Cerebellar cortex (tissue), 1 donor: ENCODE measurements around the gene GJA4.

Experiments used
- DNase-seq: peaks from one replicate; pipeline ENCODE4 v3.0.0-alpha.2; 2015; ENCODE audit warnings: low spot score

Gene GJA4

DNA sequence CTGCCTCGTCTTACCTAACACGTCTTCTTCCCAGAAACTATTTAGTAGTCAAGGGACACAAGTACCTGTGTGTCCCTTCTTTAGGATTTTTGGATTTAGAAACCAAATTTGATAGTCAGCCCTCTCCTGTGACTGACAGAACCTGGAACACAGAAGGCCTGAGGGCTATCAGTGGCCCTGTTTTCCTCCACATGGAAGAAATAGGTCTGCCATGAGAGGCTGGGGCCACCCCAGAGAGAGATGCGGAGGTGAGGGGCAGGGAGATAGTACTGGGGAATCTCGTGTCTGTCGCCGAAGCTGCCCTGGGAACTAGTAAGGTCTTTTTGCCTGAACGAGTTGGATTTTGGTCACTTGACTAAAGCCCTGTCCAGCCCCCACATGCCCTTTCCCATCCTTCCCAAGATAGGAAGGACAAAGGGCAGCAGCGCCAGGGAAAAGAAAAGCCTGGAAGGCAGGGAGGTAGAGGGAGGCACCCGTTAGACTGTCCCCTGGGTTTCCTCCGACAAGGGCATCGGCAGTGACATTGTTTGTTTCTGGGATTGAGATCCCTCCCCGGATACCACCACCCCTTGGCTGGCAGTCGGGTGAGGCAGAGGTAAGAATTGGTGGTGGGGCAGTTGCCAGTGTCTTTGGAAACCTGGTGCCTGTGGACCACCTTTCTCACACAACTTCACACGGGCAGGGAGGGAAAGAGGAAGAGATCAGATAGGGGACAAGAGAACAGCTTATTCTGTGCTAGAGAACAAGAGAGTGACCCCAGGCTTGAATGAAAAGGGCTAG, 46.9 kb downstream of the GJA4 start:
- no peak for DNase-seq

DNA sequence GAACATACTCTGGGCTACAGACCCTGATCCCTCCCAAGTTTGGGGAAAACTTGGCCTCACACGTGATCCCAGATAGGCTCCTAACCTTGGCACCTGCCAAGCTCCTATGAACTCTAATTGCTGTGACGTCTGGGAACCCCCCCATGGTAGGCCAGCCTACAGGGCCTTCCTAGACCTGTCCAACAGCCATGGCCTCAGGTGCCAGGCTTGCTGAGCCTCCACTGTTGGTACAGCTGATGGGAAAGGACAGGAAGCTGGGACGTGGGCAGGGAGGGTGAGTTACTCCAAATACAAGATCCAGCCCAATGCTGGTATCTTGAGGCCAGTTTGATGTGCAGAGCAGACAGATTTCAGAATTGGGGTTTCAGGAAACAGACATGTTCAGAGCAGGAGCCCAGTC, 47.6 kb downstream of the GJA4 start:
- no peak for DNase-seq

DNA sequence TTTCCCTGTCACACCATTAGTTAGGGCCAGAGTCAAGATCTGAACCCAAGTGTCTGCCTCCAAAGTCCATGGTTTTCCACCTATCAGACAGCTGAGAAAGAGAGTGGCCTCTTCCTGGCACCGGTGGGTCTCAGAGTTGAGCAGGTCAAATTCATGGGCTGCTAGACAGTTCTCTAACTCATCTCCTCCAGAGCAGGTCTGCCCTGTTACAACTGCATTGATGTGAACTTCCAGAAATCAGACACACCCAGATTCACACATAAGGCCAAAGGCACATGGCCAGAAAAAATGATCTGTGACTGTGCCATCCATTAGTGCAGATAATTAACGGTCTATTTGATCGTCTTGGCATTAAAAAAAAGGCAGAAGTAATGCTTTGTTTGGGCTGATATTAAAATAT, 49.3 kb downstream of the GJA4 start:
- no peak for DNase-seq

GRCh38 chr1:34842952-34843371, 50.2 kb downstream of the GJA4 start:
- DNase-seq: no peak

GRCh38 chr1:34843392-34844251, 50.8 kb downstream of the GJA4 start:
- no peak for DNase-seq

- DNase-seq: no peak
Measured at GRCh38 chr1:34844252-34844634, 51.4 kb downstream of the GJA4 start.
